Endothelial cell of umbilical vein (primary cell): ENCODE measurements around the gene MACROD2. TPM values are rescaled to one million over a fixed set of nuclear protein-coding genes. Genes with fewer than 3 reads are reported as not detected.

Source experiments
- BruUV-seq: library from RNA; stranded (reverse); fragments of 400-500 nt; replicated peaks from 2 replicates; lab custom pipeline; 2021; lab: Mats Ljungman, UMichigan
- CTCF ChIA-PET: fragments of 300-600, 350-600 bp; sonication (Branson Sonifier 250); formaldehyde crosslinking; loops from one replicate; lab custom pipeline; 2021; ENCODE audit warnings: antibody characterized with exemption, inconsistent platforms; lab: Charles Lee
- POLR2A ChIA-PET: fragments of 300-600, 350-600 bp; sonication (Branson Sonifier 250); formaldehyde crosslinking; loops from one replicate; lab custom pipeline; 2021; ENCODE audit warnings: antibody characterized with exemption, inconsistent platforms; lab: Charles Lee
- DNase-seq: peaks from one replicate; pipeline ENCODE4 v3.0.0-alpha.2; 2011; ENCODE audit warnings: low read depth, low spot score
- FAIRE-seq: peaks from 2 replicates; lab custom pipeline; 2011; peaks lifted over from hg19 to GRCh38; lab: Jason Lieb, UNC
- H2AFZ ChIP-seq: 2 replicates; pipeline ENCODE4 v1.6.0; 2012; ENCODE audit warnings: low read depth, low read length, control low read depth, inconsistent platforms
- H3K27ac ChIP-seq: 2 replicates; pipeline ENCODE4 v1.5.1; 2011; ENCODE audit warnings: low read depth, mild to moderate bottlenecking, control low read depth, low read length, moderate library complexity; ENCODE audit not compliant: insufficient read depth
- H3K27me3 ChIP-seq, 2 experiments: 2 replicates each; pipeline versions ENCODE4 v1.6.0 to v1.6.1; 2011; ENCODE audit warnings: low read length in 2 of 2, mixed read lengths in 1 of 2; ENCODE audit not compliant: control insufficient read depth in 2 of 2, insufficient read depth in 2 of 2
- H3K36me3 ChIP-seq, 2 experiments: 2 replicates in 1 of 2; 3 replicates in 1 of 2; pipeline ENCODE4 v1.5.1; 2011; ENCODE audit warnings: low read length in 2 of 2, mild to moderate bottlenecking in 1 of 2, moderate library complexity in 1 of 2; ENCODE audit not compliant: control insufficient read depth in 2 of 2, insufficient read depth in 2 of 2; ENCODE audit errors: extremely low read depth in 1 of 2
- H3K4me1 ChIP-seq: 3 replicates; pipeline ENCODE4 v1.5.1; 2011; ENCODE audit warnings: mild to moderate bottlenecking, low read length; ENCODE audit not compliant: control insufficient read depth, insufficient read depth; ENCODE audit errors: extremely low read depth
- H3K4me2 ChIP-seq: 2 replicates; pipeline ENCODE4 v1.6.1; 2011; ENCODE audit warnings: low read length, control low read depth, mixed read lengths; ENCODE audit not compliant: insufficient read depth
- H3K4me3 ChIP-seq, 3 experiments: fragments of 200-600 bp in 1 of 3; sonication (generic), shearing (Covaris generic) in 1 of 3; replicated peaks in 1 of 3; 2 replicates each; pipeline ENCODE4 v1.5.1; 2011 to 2016; ENCODE audit warnings: control low read depth in 3 of 3, low read length in 3 of 3, mild to moderate bottlenecking in 2 of 3, inconsistent platforms in 1 of 3, low read depth in 1 of 3, moderate library complexity in 1 of 3; ENCODE audit not compliant: insufficient read depth in 1 of 3
- H3K79me2 ChIP-seq: 2 replicates; pipeline ENCODE4 v1.6.0; 2012; ENCODE audit warnings: low read length, inconsistent platforms; ENCODE audit not compliant: control insufficient read depth, insufficient read depth
- H3K9ac ChIP-seq: replicated peaks from 2 replicates; pipeline ENCODE3; 2011; ENCODE audit warnings: low read length, control low read depth; ENCODE audit not compliant: insufficient read depth; ENCODE audit errors: extremely low read depth
- H3K9me1 ChIP-seq: replicated peaks from 3 replicates; pipeline ENCODE4 v1.6.0; 2011; ENCODE audit warnings: mild to moderate bottlenecking, low read length; ENCODE audit not compliant: control insufficient read depth, insufficient read depth; ENCODE audit errors: extremely low read depth
- H3K9me3 ChIP-seq: replicated peaks from 2 replicates; pipeline ENCODE4 v1.5.1; 2012; ENCODE audit warnings: low read length, inconsistent platforms; ENCODE audit not compliant: control insufficient read depth, insufficient read depth
- H4K20me1 ChIP-seq: replicated peaks from 2 replicates; pipeline ENCODE3; 2011; ENCODE audit warnings: mild to moderate bottlenecking, low read length; ENCODE audit not compliant: control insufficient read depth, insufficient read depth; ENCODE audit errors: extremely low read depth
- CTCF ChIP-seq, 2 donors: IDR thresholded peaks; 1 replicate in 1 of 2; 2 replicates in 1 of 2; pipeline ENCODE4 v1.5.1; 2011; ENCODE audit warnings: low read length in 2 of 2, mild to moderate bottlenecking in 2 of 2, moderate library complexity in 2 of 2, control low read depth in 1 of 2, inconsistent platforms in 1 of 2, low read depth in 1 of 2; ENCODE audit not compliant: insufficient read depth in 1 of 2; ENCODE audit errors: extremely low read depth in 1 of 2
- EZH2 ChIP-seq: IDR thresholded peaks from 2 replicates; pipeline ENCODE4 v1.6.1; 2012; ENCODE audit warnings: borderline replicate concordance, low read depth, mild to moderate bottlenecking, moderate library complexity, low read length, inconsistent platforms; ENCODE audit not compliant: severe bottlenecking
- FOS ChIP-seq: IDR thresholded peaks from 2 replicates; pipeline ENCODE4 v1.6.1; 2011; ENCODE audit warnings: mild to moderate bottlenecking, low read length, moderate library complexity, borderline replicate concordance; ENCODE audit not compliant: insufficient read depth
- GATA2 ChIP-seq: IDR thresholded peaks from 2 replicates; pipeline ENCODE4 v1.7.0; 2011; ENCODE audit warnings: low read depth, mild to moderate bottlenecking, moderate library complexity, mixed read lengths, low read length; ENCODE audit not compliant: insufficient read length, insufficient read depth
- JUN ChIP-seq: IDR thresholded peaks from 2 replicates; pipeline ENCODE4 v1.6.1; 2011; ENCODE audit warnings: borderline replicate concordance, low read depth; ENCODE audit not compliant: insufficient read length, insufficient read depth
- MAX ChIP-seq: IDR thresholded peaks from 2 replicates; pipeline ENCODE4 v1.6.1; 2011; ENCODE audit not compliant: insufficient read depth, insufficient read length
- MYC ChIP-seq: IDR thresholded peaks from one replicate; pipeline ENCODE4 v1.6.1; 2011; ENCODE audit warnings: mild to moderate bottlenecking, low read depth, low read length
- POLR2A ChIP-seq: IDR thresholded peaks from 2 replicates; pipeline ENCODE4 v1.6.1; 2012; ENCODE audit warnings: low read depth, mild to moderate bottlenecking, control low read depth, low read length
- POLR2AphosphoS5 ChIP-seq: IDR thresholded peaks from 2 replicates; pipeline ENCODE4 v1.6.1; 2012; ENCODE audit warnings: low read depth, mild to moderate bottlenecking, control low read depth, low read length, moderate library complexity; ENCODE audit not compliant: insufficient read depth
- dilution Hi-C: fragments of 300-500 bp; cut with MboI; formaldehyde crosslinking; loops from one replicate; pipeline ENCODE4 v1.15.0; 2019; ENCODE audit warnings: low sequenced_read_pairs; ENCODE audit not compliant: extremely low pct_ligation_motif_present
- intact Hi-C: fragments of 100-400 bp; cut with micrococcal nuclease; formaldehyde crosslinking; loops from one replicate; pipeline ENCODE4 v1.10.0; 2022
- polyA plus RNA-seq, 4 experiments: library from polyadenylated mRNA; depleted of rRNA in 3 of 4; stranded (reverse) in 3 of 4; unstranded in 1 of 4; fragments of >200 nt; gene quantifications; 2 replicates each; pipeline versions ENCODE4 v1.2.1 to v1.2.3, GENCODE V29; 2011 to 2012; ENCODE audit warnings: missing spikeins in 1 of 4
- total RNA-seq: library from RNA; stranded (reverse); gene quantifications from 2 replicates; pipeline ENCODE4 v1.2.3, GENCODE V29; 2021

The MACROD2 gene
- total and polyA plus RNA-seq, 2 donors (not counting 3 experiments of a cell fraction or from before 2014, with no cell fraction given): 0.11 to 0.73 TPM

- no peak overlapping the region for H3K4me2 ChIP-seq
- no peak overlapping the region for H3K9ac ChIP-seq
- ChIA-PET CTCF (no interaction called here), POLR2A (no interaction called here)
- no peak overlapping the region for H2AFZ ChIP-seq
- TF ChIP-seq FOS (no peak), GATA2 (no peak), JUN (no peak), POLR2AphosphoS5 (no peak), MAX (no peak), EZH2 (no peak), POLR2A (no peak), MYC (no peak), CTCF (IDR thresholded peaks at IDR 0.05; ENCODE audit: extremely low read depth in 1 of 2, insufficient read depth in 1 of 2, low read depth in 1 of 2, low read length in 2 of 2) (no peak)
- H3K4me1 ChIP-seq: no peaks in the 10 kb centered on the region
- H4K20me1 ChIP-seq: no peaks in the 10 kb centered on the region
- no peaks in the 10 kb centered on the region for H3K79me2 ChIP-seq
- BruUV-seq: no TSS peak
- H3K4me3 ChIP-seq: no peak overlapping the region
- no peaks in the 10 kb centered on the region for H3K9me1 ChIP-seq
- FAIRE-seq (no peak), DNase-seq (no peak)
- intact Hi-C loops (no loop called here), dilution Hi-C loops (no loop called here)
- H3K36me3 ChIP-seq: no peaks in the 10 kb centered on the region
- H3K27ac ChIP-seq: no peak overlapping the region
- H3K27me3 ChIP-seq: no peaks in the 10 kb centered on the region
- no peaks in the 10 kb centered on the region for H3K9me3 ChIP-seq
These were observed 1568.5 kb downstream of the MACROD2 start for GRCh38 chr20:15563836-15564235.
